IMR-90 (cell line): ENCODE measurements around the gene RUFY1.

ENCODE experiments used
- POLR2A ChIP-seq: IDR thresholded peaks from 2 replicates; pipeline ENCODE4 v1.6.1; 2012; ENCODE audit warnings: mild to moderate bottlenecking, low read depth, low read length
- RAD21 ChIP-seq: IDR thresholded peaks from 2 replicates; pipeline ENCODE4 v1.6.1; 2012; ENCODE audit warnings: low read length, improper control_type of control experiment
- SMC3 ChIP-seq: fragments of 150-350 bp; IDR thresholded peaks from 2 replicates; pipeline ENCODE4 v1.6.1; 2016; ENCODE audit warnings: low read depth, mild to moderate bottlenecking, antibody characterized with exemption, low read length, moderate library complexity
- TF ChIP-seq, protein P1 (sequence below): conservative IDR thresholded peaks from 2 replicates; pipeline ENCODE4 v1.5.1; 2012; ENCODE audit warnings: mild to moderate bottlenecking, low read depth, low read length, improper control_type of control experiment

GRCh38 chr5:179596421-179596820, 46.1 kb downstream of the RUFY1 start:
- TF ChIP-seq, protein P1, sequence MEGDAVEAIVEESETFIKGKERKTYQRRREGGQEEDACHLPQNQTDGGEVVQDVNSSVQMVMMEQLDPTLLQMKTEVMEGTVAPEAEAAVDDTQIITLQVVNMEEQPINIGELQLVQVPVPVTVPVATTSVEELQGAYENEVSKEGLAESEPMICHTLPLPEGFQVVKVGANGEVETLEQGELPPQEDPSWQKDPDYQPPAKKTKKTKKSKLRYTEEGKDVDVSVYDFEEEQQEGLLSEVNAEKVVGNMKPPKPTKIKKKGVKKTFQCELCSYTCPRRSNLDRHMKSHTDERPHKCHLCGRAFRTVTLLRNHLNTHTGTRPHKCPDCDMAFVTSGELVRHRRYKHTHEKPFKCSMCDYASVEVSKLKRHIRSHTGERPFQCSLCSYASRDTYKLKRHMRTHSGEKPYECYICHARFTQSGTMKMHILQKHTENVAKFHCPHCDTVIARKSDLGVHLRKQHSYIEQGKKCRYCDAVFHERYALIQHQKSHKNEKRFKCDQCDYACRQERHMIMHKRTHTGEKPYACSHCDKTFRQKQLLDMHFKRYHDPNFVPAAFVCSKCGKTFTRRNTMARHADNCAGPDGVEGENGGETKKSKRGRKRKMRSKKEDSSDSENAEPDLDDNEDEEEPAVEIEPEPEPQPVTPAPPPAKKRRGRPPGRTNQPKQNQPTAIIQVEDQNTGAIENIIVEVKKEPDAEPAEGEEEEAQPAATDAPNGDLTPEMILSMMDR: no peak
- TF ChIP-seq POLR2A: no peak
- no peak for TF ChIP-seq RAD21
- no peak for TF ChIP-seq SMC3
